CD4-positive, alpha-beta T cell (primary cell): ENCODE results near the gene AAMP. TPM values are rescaled to one million over a fixed set of nuclear protein-coding genes. Genes with fewer than 3 reads are reported as not detected.
A peak's percentile ranks its signal among the peaks of the same experiment; 100 is the strongest.

Source experiments
- ATAC-seq: fragments of 200-7000 bp; cut with Tn5 transposase; one replicate; pipeline ENCODE4 v1.10.0; 2022; ENCODE audit warnings: mild to moderate bottlenecking; ENCODE audit not compliant: poor library complexity
- CTCF ChIA-PET: fragments of 350-600 bp; sonication (Branson Sonifier 250); formaldehyde crosslinking; loops from one replicate; lab custom pipeline; 2021; ENCODE audit warnings: antibody characterized with exemption, inconsistent platforms; lab: Charles Lee
- POLR2A ChIA-PET: fragments of 350-600 bp; sonication (Branson Sonifier 250); formaldehyde crosslinking; loops from one replicate; lab custom pipeline; 2021; ENCODE audit warnings: antibody characterized with exemption, inconsistent platforms; lab: Charles Lee
- DNase-seq, 14 experiments: peaks; one replicate each; pipeline ENCODE4 v3.0.0-alpha.2; 2013 to 2020; ENCODE audit warnings: mixed read lengths in 2 of 14
- H3K27ac ChIP-seq, 2 donors: one replicate each; pipeline versions ENCODE4 v1.5.1 to v1.7.0; 2013; ENCODE audit warnings: low read length in 2 of 2, low read depth in 1 of 2, mild to moderate bottlenecking in 1 of 2
- H3K27me3 ChIP-seq, 2 experiments: 1 replicate in 1 of 2; 2 replicates in 1 of 2; pipeline versions ENCODE4 v1.6.1 to v1.7.0; 2013; ENCODE audit warnings: low read length in 2 of 2, control low read depth in 1 of 2, mild to moderate bottlenecking in 1 of 2, moderate library complexity in 1 of 2; ENCODE audit not compliant: insufficient read depth in 2 of 2, control insufficient read depth in 1 of 2
- H3K36me3 ChIP-seq: one replicate; pipeline ENCODE4 v1.6.1; 2013; ENCODE audit warnings: low read length, control low read depth; ENCODE audit not compliant: insufficient read depth
- H3K4me1 ChIP-seq: one replicate; pipeline ENCODE4 v1.6.1; 2013; ENCODE audit warnings: low read length, control low read depth; ENCODE audit not compliant: insufficient read depth
- H3K4me3 ChIP-seq: one replicate; pipeline ENCODE4 v1.5.1; 2013; ENCODE audit warnings: mild to moderate bottlenecking, low read length, moderate library complexity
- H3K9me3 ChIP-seq, 2 experiments: 1 replicate in 1 of 2; 2 replicates in 1 of 2; pipeline versions ENCODE4 v1.6.1 to v1.7.0; 2013; ENCODE audit warnings: low read length in 2 of 2, mild to moderate bottlenecking in 2 of 2, control low read depth in 1 of 2, moderate library complexity in 1 of 2; ENCODE audit not compliant: control insufficient read depth in 1 of 2, insufficient read depth in 1 of 2
- H3K27ac Mint-ChIP-seq: one replicate; pipeline ENCODE4 v1.8.0; 2020; ENCODE audit warnings: mixed read lengths
- H3K27me3 Mint-ChIP-seq: one replicate; pipeline ENCODE4 v1.8.0; 2021; ENCODE audit warnings: mixed read lengths
- H3K36me3 Mint-ChIP-seq: one replicate; pipeline ENCODE4 v1.8.0; 2021; ENCODE audit warnings: low read depth, mixed read lengths
- H3K4me1 Mint-ChIP-seq: one replicate; pipeline ENCODE4 v1.8.0; 2021; ENCODE audit warnings: low read depth, mixed read lengths
- H3K4me3 Mint-ChIP-seq: one replicate; pipeline ENCODE4 v1.8.0; 2020; ENCODE audit warnings: mild to moderate bottlenecking, mixed read lengths
- H3K9me3 Mint-ChIP-seq: one replicate; pipeline ENCODE4 v1.8.0; 2020; ENCODE audit warnings: mixed read lengths
- intact Hi-C, 2 experiments: fragments of 100-400 bp; cut with DNase I in 1 of 2; cut with micrococcal nuclease in 1 of 2; formaldehyde crosslinking; loops; one replicate each; pipeline versions ENCODE4 v1.15.1 to v1.9.0; 2023 to 2025; cut with DNase I, micrococcal nuclease
- total RNA-seq, 174 experiments: library from RNA in 2 of 174; stranded (reverse) in 2 of 174; gene quantifications; one replicate each; pipeline ENCODE4 v1.2.3 and lab custom pipeline; 2021 to 2026
- TF ChIP-seq, protein P1 (sequence below): fragments of 200-600 bp; IDR thresholded peaks from one replicate; pipeline ENCODE4 v1.8.0; 2022; ENCODE audit warnings: antibody characterized with exemption, mild to moderate bottlenecking

Gene AAMP
- total RNA-seq, 2 experiments from 2014 or later: 40.2 to 42.5 TPM

GRCh38 chr2:218305383-218305782, 35.4 kb upstream of the AAMP start:
- Mint-ChIP-seq H3K27me3 (no peaks in the 10 kb centered on the region), H3K27ac (no peak overlapping the region), H3K9me3 (no peaks in the 10 kb centered on the region), H3K4me3 (no peak overlapping the region), H3K4me1 (peaks cover 15% of the 10 kb centered on the region), H3K36me3 (no peaks in the 10 kb centered on the region)
- Histone ChIP-seq H3K27me3 (no peaks in the 10 kb centered on the region), H3K27ac (no peak overlapping the region), H3K4me1 (peaks cover 8% of the 10 kb centered on the region), H3K9me3 (no peaks in the 10 kb centered on the region), H3K36me3 (no peaks in the 10 kb centered on the region), H3K4me3 (no peak overlapping the region)
- TF ChIP-seq, protein P1, sequence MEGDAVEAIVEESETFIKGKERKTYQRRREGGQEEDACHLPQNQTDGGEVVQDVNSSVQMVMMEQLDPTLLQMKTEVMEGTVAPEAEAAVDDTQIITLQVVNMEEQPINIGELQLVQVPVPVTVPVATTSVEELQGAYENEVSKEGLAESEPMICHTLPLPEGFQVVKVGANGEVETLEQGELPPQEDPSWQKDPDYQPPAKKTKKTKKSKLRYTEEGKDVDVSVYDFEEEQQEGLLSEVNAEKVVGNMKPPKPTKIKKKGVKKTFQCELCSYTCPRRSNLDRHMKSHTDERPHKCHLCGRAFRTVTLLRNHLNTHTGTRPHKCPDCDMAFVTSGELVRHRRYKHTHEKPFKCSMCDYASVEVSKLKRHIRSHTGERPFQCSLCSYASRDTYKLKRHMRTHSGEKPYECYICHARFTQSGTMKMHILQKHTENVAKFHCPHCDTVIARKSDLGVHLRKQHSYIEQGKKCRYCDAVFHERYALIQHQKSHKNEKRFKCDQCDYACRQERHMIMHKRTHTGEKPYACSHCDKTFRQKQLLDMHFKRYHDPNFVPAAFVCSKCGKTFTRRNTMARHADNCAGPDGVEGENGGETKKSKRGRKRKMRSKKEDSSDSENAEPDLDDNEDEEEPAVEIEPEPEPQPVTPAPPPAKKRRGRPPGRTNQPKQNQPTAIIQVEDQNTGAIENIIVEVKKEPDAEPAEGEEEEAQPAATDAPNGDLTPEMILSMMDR: no peak
- DNase-seq (no peak), ATAC-seq (no peak)
- intact Hi-C loops: no loop called here
- CTCF ChIA-PET: interaction anchor here (1.7 kb wide), 1 partner anchor 13 kb away, joined by 4 read pairs; the partner anchor contains the start of gene TMBIM1
- POLR2A ChIA-PET: no interaction called here

GRCh38 chr2:218301176-218301819, 31.4 kb upstream of the AAMP start:
- peaks cover 8% of the 10 kb centered on the region for H3K4me1 ChIP-seq
- Mint-ChIP-seq H3K9me3 (no peaks in the 10 kb centered on the region), H3K36me3 (no peaks in the 10 kb centered on the region), H3K27ac (peak overlapping the region; percentile 4), H3K27me3 (no peaks in the 10 kb centered on the region), H3K4me1 (peaks cover 7% of the 10 kb centered on the region), H3K4me3 (no peak overlapping the region)
- H3K4me3 ChIP-seq: no peak overlapping the region
- H3K27me3 ChIP-seq: no peaks in the 10 kb centered on the region
- TF ChIP-seq, protein P1: peak; percentile 87
- no peak overlapping the region for H3K27ac ChIP-seq
- CTCF ChIA-PET: interaction anchor here (0.5 to 1.5 kb wide), 14 partner anchors 9 to 184 kb away, joined by 3 to 19 read pairs (median 4); partner anchors contain the start of genes CATIP, PNKD and TMBIM1
- ATAC-seq (peak; percentile 99), DNase-seq (peak; percentile 79 to 93 (median 86))
- intact Hi-C loops: loop anchor here (1.0 to 2.0 kb wide), 5 partner anchors 9 to 165 kb away; partner anchors contain the start of genes CATIP (in 2 of the 2) and TMBIM1 (in 1 of the 2)
- POLR2A ChIA-PET: interaction anchor here (0.7 to 1.6 kb wide), 7 partner anchors 9 to 104 kb away, joined by 3 to 7 read pairs (median 4); partner anchors contain the start of genes CATIP, CTDSP1, PNKD and TMBIM1
- H3K36me3 ChIP-seq: no peaks in the 10 kb centered on the region
- H3K9me3 ChIP-seq: no peaks in the 10 kb centered on the region

DNA sequence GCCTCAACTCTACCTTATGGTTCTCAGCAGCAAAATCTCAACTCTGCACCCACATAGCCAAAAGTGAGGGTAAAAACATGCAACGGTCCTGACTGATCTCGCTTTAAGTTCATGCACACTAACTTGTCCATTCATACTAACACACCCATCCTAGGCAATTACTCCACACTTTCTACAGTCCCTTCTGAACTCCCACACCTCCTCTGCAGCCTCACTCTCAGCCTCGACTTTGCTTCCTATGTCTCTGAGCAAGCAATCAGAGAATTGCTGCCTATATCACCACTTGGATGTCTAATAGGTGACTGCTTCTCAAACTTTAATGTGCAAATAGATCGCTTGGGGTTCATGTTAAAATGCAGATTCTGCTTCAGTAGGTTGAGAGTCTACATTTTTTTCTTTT, 30.2 kb upstream of the AAMP start:
- H3K36me3 Mint-ChIP-seq: no peaks in the 10 kb centered on the region
- Histone ChIP-seq H3K36me3 (no peaks in the 10 kb centered on the region), H3K9me3 (no peaks in the 10 kb centered on the region), H3K4me3 (no peak overlapping the region), H3K27ac (no peak overlapping the region), H3K27me3 (no peaks in the 10 kb centered on the region), H3K4me1 (peaks cover 12% of the 10 kb centered on the region)
- H3K27ac Mint-ChIP-seq: no peak overlapping the region
- no peak for ATAC-seq
- ChIA-PET CTCF (interaction anchor here (2.2 kb wide), 1 partner anchor 96 kb away, joined by 5 read pairs; no protein-coding TSS in a partner anchor), POLR2A (interaction anchor here (1.1 kb wide), 1 partner anchor 29 kb away, joined by 3 read pairs; no protein-coding TSS in a partner anchor)
- no peaks in the 10 kb centered on the region for H3K27me3 Mint-ChIP-seq
- no peak for DNase-seq
- no peak overlapping the region for H3K4me3 Mint-ChIP-seq
- TF ChIP-seq, protein P1: no peak
- intact Hi-C loops: loop anchor here in 1 of 2 experiments (2.0 kb wide), 1 partner anchor 17 kb away; no protein-coding TSS in a partner anchor
- no peaks in the 10 kb centered on the region for H3K9me3 Mint-ChIP-seq
- peaks cover 7% of the 10 kb centered on the region for H3K4me1 Mint-ChIP-seq
